H1 (cell line): ENCODE data around the gene SPSB1. TPM values are rescaled to one million over a fixed set of nuclear protein-coding genes. Genes with fewer than 3 reads are reported as not detected.

ENCODE experiments used
- CTCF ChIA-PET: fragments of 300-600 bp; sonication (Branson Sonifier 250); formaldehyde crosslinking; loops from one replicate; lab custom pipeline; 2021; ENCODE audit not compliant: partially characterized antibody; lab: Charles Lee
- POLR2A ChIA-PET: fragments of 300-600 bp; sonication (Branson Sonifier 250); formaldehyde crosslinking; loops from one replicate; lab custom pipeline; 2021; ENCODE audit warnings: inconsistent platforms; ENCODE audit not compliant: partially characterized antibody; lab: Charles Lee
- DNase-seq, 2 experiments: peaks; one replicate each; pipeline versions ENCODE4 v3.0.0 to v3.0.0-alpha.2; 2010 to 2022; ENCODE audit warnings: low spot score in 2 of 2, low read depth in 1 of 2, mixed read lengths in 1 of 2
- FAIRE-seq: peaks from 2 replicates; lab custom pipeline; 2011; peaks lifted over from hg19 to GRCh38; lab: Jason Lieb, UNC
- H2AFZ ChIP-seq: 2 replicates; pipeline ENCODE4 v1.8.1; 2012; ENCODE audit warnings: low read length, inconsistent platforms
- H2AK5ac ChIP-seq: 2 replicates; pipeline ENCODE4 v1.6.1; 2013; ENCODE audit warnings: low read depth, low read length
- H2BK120ac ChIP-seq: replicated peaks from 2 replicates; pipeline ENCODE3; 2013; ENCODE audit warnings: low read depth, low read length, inconsistent platforms
- H2BK12ac ChIP-seq: 2 replicates; pipeline ENCODE4 v1.6.1; 2013; ENCODE audit warnings: low read depth, low read length
- H2BK15ac ChIP-seq: 2 replicates; pipeline ENCODE4 v1.6.1; 2013; ENCODE audit warnings: low read length
- H2BK20ac ChIP-seq: 2 replicates; pipeline ENCODE4 v1.6.1; 2013; ENCODE audit warnings: low read length
- H2BK5ac ChIP-seq: 2 replicates; pipeline ENCODE4 v1.6.1; 2013; ENCODE audit warnings: low read depth, low read length
- H3K14ac ChIP-seq: 2 replicates; pipeline ENCODE4 v1.6.1; 2013; ENCODE audit warnings: inconsistent platforms; ENCODE audit not compliant: insufficient read length
- H3K18ac ChIP-seq: 2 replicates; pipeline ENCODE4 v1.6.1; 2013; ENCODE audit warnings: low read length; ENCODE audit errors: extremely low read depth
- H3K23ac ChIP-seq: 2 replicates; pipeline ENCODE4 v1.6.1; 2013; ENCODE audit warnings: inconsistent platforms; ENCODE audit not compliant: insufficient read length
- H3K23me2 ChIP-seq: 2 replicates; pipeline ENCODE4 v1.6.1; 2013; ENCODE audit warnings: low read depth, low read length
- H3K27ac ChIP-seq: 2 replicates; pipeline ENCODE4 v1.6.1; 2011; ENCODE audit warnings: low read depth, low read length, inconsistent platforms
- H3K27me3 ChIP-seq, 4 experiments: replicated peaks in 1 of 4; 1 replicate in 1 of 4; 2 replicates in 3 of 4; pipeline versions ENCODE4 v1.6.1 to v1.8.1; 2011 to 2013; ENCODE audit warnings: low read length in 3 of 4, mild to moderate bottlenecking in 3 of 4, inconsistent platforms in 2 of 4, mixed read lengths in 2 of 4, moderate library complexity in 1 of 4; ENCODE audit not compliant: control insufficient read depth in 3 of 4, insufficient read depth in 3 of 4; ENCODE audit errors: extremely low read depth in 1 of 4
- H3K36me3 ChIP-seq, 4 experiments: 2 replicates each; pipeline versions ENCODE4 v1.6.1 to v1.8.1; 2011 to 2013; ENCODE audit warnings: mild to moderate bottlenecking in 4 of 4, low read length in 3 of 4, moderate library complexity in 2 of 4, control low read depth in 1 of 4, inconsistent platforms in 1 of 4; ENCODE audit not compliant: insufficient read depth in 4 of 4, control insufficient read depth in 2 of 4
- H3K4ac ChIP-seq: replicated peaks from 2 replicates; pipeline ENCODE3; 2013; ENCODE audit warnings: low read length, low read depth, mixed read lengths, inconsistent platforms; ENCODE audit not compliant: insufficient read length
- H3K4me1 ChIP-seq, 4 experiments: replicated peaks in 1 of 4; 1 replicate in 1 of 4; 2 replicates in 3 of 4; pipeline versions ENCODE4 v1.6.1 to v1.8.1; 2011 to 2013; ENCODE audit warnings: low read length in 3 of 4, inconsistent platforms in 2 of 4, mixed read lengths in 1 of 4; ENCODE audit not compliant: insufficient read depth in 4 of 4, control insufficient read depth in 3 of 4
- H3K4me2 ChIP-seq, 2 experiments: 2 replicates each; pipeline versions ENCODE4 v1.6.1 to v1.8.1; 2011 to 2013; ENCODE audit warnings: low read depth in 2 of 2, low read length in 2 of 2, control low read depth in 1 of 2, inconsistent platforms in 1 of 2, mild to moderate bottlenecking in 1 of 2; ENCODE audit not compliant: insufficient read depth in 1 of 2
- H3K4me3 ChIP-seq, 4 experiments: fragments of 200-600, 300-600 bp in 1 of 4; sonication (generic), shearing (Covaris generic), sonication (Bioruptor Twin) in 1 of 4; 2 replicates each; pipeline versions ENCODE4 v1.5.1 to v1.8.1; 2011 to 2016; ENCODE audit warnings: low read length in 4 of 4, low read depth in 3 of 4, control low read depth in 2 of 4, inconsistent platforms in 2 of 4, mild to moderate bottlenecking in 2 of 4, mixed read lengths in 1 of 4, moderate library complexity in 1 of 4; ENCODE audit not compliant: insufficient read depth in 2 of 4; ENCODE audit errors: extremely low read depth in 1 of 4
- H3K56ac ChIP-seq: replicated peaks from 2 replicates; pipeline ENCODE3; 2013; ENCODE audit warnings: low read depth, mild to moderate bottlenecking, mixed read lengths, low read length, inconsistent platforms; ENCODE audit not compliant: insufficient read length
- H3K79me1 ChIP-seq: 2 replicates; pipeline ENCODE4 v1.6.1; 2013; ENCODE audit warnings: low read depth, low read length, control low read depth
- H3K79me2 ChIP-seq, 2 experiments: 2 replicates each; pipeline versions ENCODE4 v1.6.1 to v1.8.1; 2012 to 2013; ENCODE audit warnings: low read length in 2 of 2, mild to moderate bottlenecking in 2 of 2, inconsistent platforms in 1 of 2; ENCODE audit not compliant: insufficient read depth in 2 of 2, control insufficient read depth in 1 of 2
- H3K9ac ChIP-seq, 4 experiments: replicated peaks in 1 of 4; 1 replicate in 1 of 4; 2 replicates in 3 of 4; pipeline versions ENCODE4 v1.6.1 to v1.8.1; 2011 to 2013; ENCODE audit warnings: low read depth in 3 of 4, low read length in 3 of 4, control low read depth in 2 of 4, mild to moderate bottlenecking in 2 of 4, moderate library complexity in 2 of 4, inconsistent platforms in 1 of 4; ENCODE audit errors: extremely low read depth in 1 of 4
- H3K9me3 ChIP-seq, 2 experiments: 2 replicates each; pipeline versions ENCODE4 v1.6.1 to v1.8.1; 2012 to 2013; ENCODE audit warnings: mild to moderate bottlenecking in 2 of 2, moderate library complexity in 2 of 2, control low read depth in 1 of 2, inconsistent platforms in 1 of 2, low read depth in 1 of 2, low read length in 1 of 2, mixed read lengths in 1 of 2; ENCODE audit not compliant: insufficient read depth in 2 of 2
- H4K20me1 ChIP-seq, 2 experiments: replicated peaks in 1 of 2; 2 replicates each; pipeline versions ENCODE3 to v1.8.1; 2011 to 2013; ENCODE audit warnings: inconsistent platforms in 2 of 2, low read length in 2 of 2, mild to moderate bottlenecking in 1 of 2; ENCODE audit not compliant: insufficient read depth in 2 of 2, control insufficient read depth in 1 of 2
- H4K5ac ChIP-seq: 2 replicates; pipeline ENCODE4 v1.6.1; 2013; ENCODE audit warnings: low read length, low read depth, mixed read lengths, inconsistent platforms; ENCODE audit not compliant: insufficient read length
- H4K8ac ChIP-seq: 2 replicates; pipeline ENCODE4 v1.8.0; 2013; ENCODE audit warnings: mild to moderate bottlenecking, moderate library complexity, low read length, inconsistent platforms; ENCODE audit not compliant: insufficient read depth; ENCODE audit errors: extremely low read depth
- H4K91ac ChIP-seq: replicated peaks from 2 replicates; pipeline ENCODE3; 2013; ENCODE audit warnings: low read length, mixed read lengths, inconsistent platforms; ENCODE audit not compliant: insufficient read length
- ASH2L ChIP-seq: fragments of 200-600, 300-600 bp; sonication (generic); IDR thresholded peaks from one replicate; pipeline ENCODE4 v1.7.1; 2017; ENCODE audit warnings: low read length
- BCL11A ChIP-seq, 2 experiments: IDR thresholded peaks; one replicate each; pipeline ENCODE4 v1.6.1; 2011; ENCODE audit warnings: low read depth in 2 of 2, low read length in 2 of 2, mild to moderate bottlenecking in 2 of 2
- GTF2F1 ChIP-seq: IDR thresholded peaks from 2 replicates; pipeline ENCODE4 v1.6.1; 2012; ENCODE audit warnings: low read depth, low read length, improper control_type of control experiment, borderline replicate concordance
- HDAC6 ChIP-seq: IDR thresholded peaks from one replicate; pipeline ENCODE4 v1.7.1; 2012; ENCODE audit warnings: low read depth, mild to moderate bottlenecking, inconsistent platforms, low read length, moderate library complexity
- NANOG ChIP-seq: IDR thresholded peaks from 2 replicates; pipeline ENCODE4 v1.6.1; 2011; ENCODE audit warnings: low read length, low read depth, mild to moderate bottlenecking, inconsistent platforms; ENCODE audit not compliant: insufficient read depth, poor library complexity, severe bottlenecking
- PHF8 ChIP-seq: fragments of 200-600 bp; sonication (generic); conservative IDR thresholded peaks from 2 replicates; pipeline ENCODE4 v1.7.1; 2012; ENCODE audit warnings: low read depth, mild to moderate bottlenecking, inconsistent platforms, low read length, moderate library complexity
- POU5F1 ChIP-seq: IDR thresholded peaks from 2 replicates; pipeline ENCODE4 v1.6.1; 2011; ENCODE audit warnings: low read depth, mild to moderate bottlenecking, low read length, moderate library complexity
- RBBP5 ChIP-seq: IDR thresholded peaks from 2 replicates; pipeline ENCODE4 v1.7.1; 2012; ENCODE audit warnings: low read depth, mild to moderate bottlenecking, inconsistent platforms, low read length, moderate library complexity, borderline replicate concordance
- TCF12 ChIP-seq: IDR thresholded peaks from 2 replicates; pipeline ENCODE4 v1.6.1; 2011; ENCODE audit warnings: low read depth, mild to moderate bottlenecking, low read length
- WGBS, 2 experiments: shearing (Covaris generic) in 1 of 2; methylation state at CpG; one replicate each; pipeline versions ENCODE4 v1.1.6 to v1.1.7; 2013 to 2015; ENCODE audit warnings: low lambda C conversion rate in 2 of 2, mixed read lengths in 2 of 2, inconsistent platforms in 1 of 2, low coverage in 1 of 2, missing lambda C conversion rate in 1 of 2; ENCODE audit not compliant: insufficient replicate concordance in 2 of 2, insufficient coverage in 1 of 2, insufficient read length in 1 of 2; ENCODE audit errors: extremely low coverage in 1 of 2, missing lambda C conversion rate in 1 of 2; 5-methylcytosine and 5-hydroxymethylcytosine counted together
- polyA plus RNA-seq, 7 experiments: library from polyadenylated mRNA; depleted of rRNA in 3 of 7; stranded (reverse) in 5 of 7; unstranded in 2 of 7; fragments of >200 nt in 5 of 7; fragments of 200-250 nt in 2 of 7; gene quantifications; 1 replicate in 5 of 7; 2 replicates in 1 of 7; 4 replicates in 1 of 7; pipeline versions ENCODE4 v1.2.1 to v1.2.3, GENCODE V29; 2011 to 2013; ENCODE audit warnings: missing spikeins in 2 of 7, mixed read lengths in 2 of 7
- total RNA-seq: library from RNA; stranded (reverse); fragmentation: NEBNext Ultra II Directional; extraction: Animal tissue kit (Norgen Biotek cat#: 25700); gene quantifications from 2 replicates; pipeline ENCODE4 v1.2.1, GENCODE V29; 2021

Gene SPSB1
- total and polyA plus RNA-seq, 2 of the 8 experiments (the other 6 are each of a cell fraction or from before 2014, with no cell fraction given) = 5.3 to 6.4 TPM

GRCh38 chr1:9263984-9264872 lies 28.5 kb upstream of the SPSB1 start:
- no peak for DNase-seq
- no peak overlapping the region for H2AFZ ChIP-seq
- TF ChIP-seq POU5F1 (no peak), NANOG (no peak), BCL11A (IDR thresholded peaks at IDR 0.05; ENCODE audit: low read depth in 2 of 2, low read length in 2 of 2) (no peak), HDAC6 (no peak), RBBP5 (no peak), GTF2F1 (no peak), PHF8 (no peak), TCF12 (no peak), ASH2L (no peak)
- TF ChIP-seq, all 59 proteins: peak for 0
- H3K27ac ChIP-seq = no peak overlapping the region
- peaks cover 3% of the 10 kb centered on the region; the same call in 1 of the 2 replicates for H3K79me1 ChIP-seq
- no peak overlapping the region for H3K4me3 ChIP-seq
- no peak overlapping the region for H4K8ac ChIP-seq
- H3K9me3 ChIP-seq = peaks cover 3 to 14% of the 10 kb centered on the region in 2 experiments; a peak in 3 of 4 replicates
- POLR2A ChIA-PET = interaction anchor here (0.8 to 1.1 kb wide), 2 partner anchors 14 to 63 kb away, joined by 3 read pairs; no protein-coding TSS in a partner anchor
- 93% methylated on average over 46 of the region's 50 CpGs; no CpG with 5 or more reads in 1 of the 2 experiments for WGBS, 2 experiments
- peaks cover 0 to 2% (median 0%) of the 10 kb centered on the region in 4 experiments; a peak in 1 of 8 replicates for H3K36me3 ChIP-seq
- FAIRE-seq = no peak
- no peaks in the 10 kb centered on the region; a peak in 3 of 7 replicates for H3K4me1 ChIP-seq
- no peak overlapping the region for H4K91ac ChIP-seq
- CTCF ChIA-PET = interaction anchor here (0.7 to 13.7 kb wide), 11 partner anchors 8 to 346 kb away, joined by 3 to 118 read pairs (median 4); no protein-coding TSS in a partner anchor
- no peak overlapping the region for H3K14ac ChIP-seq
- peaks cover 0 to 4% of the 10 kb centered on the region in 2 experiments for H4K20me1 ChIP-seq
- peaks cover 7% of the 10 kb centered on the region for H3K23me2 ChIP-seq
- H2BK120ac ChIP-seq = no peak overlapping the region
- H3K56ac ChIP-seq = no peak overlapping the region
- no peak overlapping the region for H2BK15ac ChIP-seq
- H4K5ac ChIP-seq = no peak overlapping the region
- no peaks in the 10 kb centered on the region for H3K27me3 ChIP-seq
- H2AK5ac ChIP-seq = no peak overlapping the region
- H2BK12ac ChIP-seq = no peak overlapping the region
- H3K18ac ChIP-seq = no peak overlapping the region
- no peak overlapping the region for H3K4me2 ChIP-seq
- H2BK20ac ChIP-seq = no peak overlapping the region
- H3K23ac ChIP-seq = no peak overlapping the region
- H3K9ac ChIP-seq = no peak overlapping the region
- peaks cover 3% of the 10 kb centered on the region in 2 experiments; a peak in 2 of 4 replicates for H3K79me2 ChIP-seq
- H3K4ac ChIP-seq = no peak overlapping the region
- no peak overlapping the region for H2BK5ac ChIP-seq
